SK-N-SH (cell line): Measurements from ENCODE around the gene HBG2. TPM values are rescaled to one million over a fixed set of nuclear protein-coding genes. Genes with fewer than 3 reads are reported as not detected.

ENCODE experiments used
- CTCF ChIA-PET: fragments of 300-600, 350-600 bp; formaldehyde crosslinking; extraction: SDS; loops from one replicate; lab custom pipeline; 2021; lab: Yijun Ruan, JAX
- POLR2A ChIA-PET: fragments of 350-600 bp; sonication (Branson Sonifier 250); formaldehyde crosslinking; extraction: SDS; loops from one replicate; lab custom pipeline; 2020; ENCODE audit warnings: antibody characterized with exemption, inconsistent platforms; lab: Yijun Ruan, JAX
- DNase-seq: peaks from one replicate; pipeline ENCODE4 v3.0.0; 2012
- H2AFZ ChIP-seq: fragments of 200-600 bp; sonication (generic); 2 replicates; pipeline ENCODE4 v1.8.1; 2016; ENCODE audit warnings: antibody characterized with exemption, mild to moderate bottlenecking, low read depth
- H3F3A ChIP-seq: fragments of 200-600 bp; sonication (generic); replicated peaks from 2 replicates; pipeline ENCODE3; 2016; ENCODE audit warnings: antibody characterized with exemption, mild to moderate bottlenecking; ENCODE audit not compliant: insufficient read depth
- H3K27ac ChIP-seq, 2 experiments: fragments of 200-500 bp in 1 of 2; fragments of 200-600 bp in 1 of 2; sonication (Bioruptor generic) in 1 of 2; sonication (generic), shearing (Covaris generic) in 1 of 2; 2 replicates each; pipeline versions ENCODE4 v1.5.1 to v1.6.1; 2014 to 2016; ENCODE audit warnings: low read depth in 2 of 2, inconsistent platforms in 1 of 2, low read length in 1 of 2, mild to moderate bottlenecking in 1 of 2, mixed read lengths in 1 of 2
- H3K27me3 ChIP-seq: fragments of 200-600 bp; sonication (generic), shearing (Covaris generic); 2 replicates; pipeline ENCODE4 v1.6.1; 2016; ENCODE audit warnings: mixed run types; ENCODE audit not compliant: insufficient read depth
- H3K36me3 ChIP-seq, 2 experiments: fragments of 200-500 bp in 1 of 2; fragments of 200-600 bp in 1 of 2; sonication (Bioruptor generic) in 1 of 2; sonication (generic) in 1 of 2; replicated peaks in 1 of 2; 2 replicates each; pipeline versions ENCODE3 to v1.5.1; 2014 to 2016; ENCODE audit warnings: low read length in 1 of 2, mild to moderate bottlenecking in 1 of 2; ENCODE audit not compliant: insufficient read depth in 2 of 2, control insufficient read depth in 1 of 2
- H3K4me1 ChIP-seq, 2 experiments: fragments of 200-500 bp in 1 of 2; fragments of 200-600 bp in 1 of 2; sonication (Bioruptor generic) in 1 of 2; sonication (generic), shearing (Covaris generic) in 1 of 2; 2 replicates each; pipeline versions ENCODE4 v1.5.1 to v1.6.1; 2014 to 2016; ENCODE audit warnings: low read depth in 1 of 2, low read length in 1 of 2, mixed run types in 1 of 2; ENCODE audit not compliant: insufficient read depth in 2 of 2, control insufficient read depth in 1 of 2
- H3K4me2 ChIP-seq: fragments of 200-600 bp; sonication (generic), shearing (Covaris generic); 2 replicates; pipeline ENCODE4 v1.6.1; 2017; ENCODE audit warnings: mixed run types
- H3K4me3 ChIP-seq, 2 experiments: fragments of 200-500 bp in 1 of 2; fragments of 200-600 bp in 1 of 2; sonication (Bioruptor generic) in 1 of 2; sonication (generic), shearing (Covaris generic) in 1 of 2; 2 replicates each; pipeline versions ENCODE4 v1.5.1 to v1.8.1; 2014 to 2016; ENCODE audit warnings: low read depth in 2 of 2, inconsistent platforms in 1 of 2, low read length in 1 of 2, mild to moderate bottlenecking in 1 of 2, mixed read lengths in 1 of 2, moderate library complexity in 1 of 2
- H3K79me2 ChIP-seq: fragments of 200-600 bp; sonication (generic); 2 replicates; pipeline ENCODE4 v1.8.1; 2017; ENCODE audit warnings: mild to moderate bottlenecking; ENCODE audit not compliant: insufficient read depth
- H3K9ac ChIP-seq: fragments of 200-600 bp; sonication (generic); 2 replicates; pipeline ENCODE4 v1.6.1; 2017; ENCODE audit warnings: mixed run types
- H3K9me2 ChIP-seq: fragments of 200-600 bp; sonication (generic); 2 replicates; pipeline ENCODE4 v1.6.1; 2017; ENCODE audit warnings: mixed run types
- H3K9me3 ChIP-seq: fragments of 200-600 bp; sonication (generic); 2 replicates; pipeline ENCODE4 v1.6.1; 2017; ENCODE audit warnings: mixed run types, mild to moderate bottlenecking, moderate library complexity
- H4K20me1 ChIP-seq: fragments of 200-600 bp; sonication (generic); 2 replicates; pipeline ENCODE4 v1.6.1; 2017; ENCODE audit warnings: mild to moderate bottlenecking, mixed run types; ENCODE audit not compliant: insufficient read depth
- EP300 ChIP-seq, 2 experiments: IDR thresholded peaks; 2 replicates each; pipeline versions ENCODE4 v1.4.0 to v1.6.1; 2012; ENCODE audit warnings: borderline replicate concordance in 1 of 2, low read depth in 1 of 2, low read length in 1 of 2
- EZH2phosphoT487 ChIP-seq: fragments of 200-600 bp; sonication (generic); IDR thresholded peaks from 2 replicates; pipeline ENCODE4 v1.6.1; 2017; ENCODE audit warnings: low read depth, mixed run types, mild to moderate bottlenecking, antibody characterized with exemption, moderate library complexity, borderline replicate concordance
- FOXJ3 ChIP-seq: sonication (generic); formaldehyde crosslinking; IDR thresholded peaks from 2 replicates; pipeline ENCODE4 v1.5.1; 2020; ENCODE audit warnings: mild to moderate bottlenecking, missing genetic modification reagents
- MEF2A ChIP-seq: IDR thresholded peaks from 2 replicates; pipeline ENCODE4 v1.4.0; 2012; ENCODE audit warnings: low read depth, borderline replicate concordance
- MXI1 ChIP-seq: IDR thresholded peaks from 2 replicates; pipeline ENCODE4 v1.6.1; 2012; ENCODE audit warnings: mild to moderate bottlenecking, low read depth, low read length, improper control_type of control experiment
- NFIC ChIP-seq: IDR thresholded peaks from 2 replicates; pipeline ENCODE4 v1.4.0; 2012; ENCODE audit warnings: borderline replicate concordance
- NRF1 ChIP-seq: IDR thresholded peaks from 2 replicates; pipeline ENCODE4 v1.6.1; 2012; ENCODE audit warnings: low read depth, mild to moderate bottlenecking, low read length
- RCOR1 ChIP-seq: fragments of 150-350 bp; IDR thresholded peaks from 2 replicates; pipeline ENCODE4 v1.6.1; 2017; ENCODE audit warnings: antibody characterized with exemption, low read length
- RFX5 ChIP-seq: IDR thresholded peaks from 2 replicates; pipeline ENCODE4 v1.6.1; 2012; ENCODE audit warnings: mild to moderate bottlenecking, improper control_type of control experiment, low read length
- YY1 ChIP-seq: IDR thresholded peaks from 2 replicates; pipeline ENCODE4 v1.4.0; 2012; ENCODE audit warnings: low read depth, mild to moderate bottlenecking
- polyA plus RNA-seq, 3 experiments: library from polyadenylated mRNA; depleted of rRNA; stranded (reverse); fragments of >200 nt; gene quantifications; 2 replicates each; pipeline ENCODE4 v1.2.3, GENCODE V29; 2012
- TF ChIP-seq, protein P1 (sequence below): fragments of 150-350 bp; IDR thresholded peaks from 2 replicates; pipeline ENCODE4 v1.6.1; 2017; ENCODE audit warnings: antibody characterized with exemption, low read length, low read depth, borderline replicate concordance
- TF ChIP-seq, protein P2 (sequence below): IDR thresholded peaks from 2 replicates; pipeline ENCODE4; 2012
- TF ChIP-seq, protein P3 (sequence below): IDR thresholded peaks from 2 replicates; pipeline ENCODE4 v1.6.1; 2012; ENCODE audit warnings: mild to moderate bottlenecking, low read depth, low read length, moderate library complexity
- TF ChIP-seq, protein P4 (sequence below): fragments of 200-600 bp; sonication (generic); IDR thresholded peaks from 2 replicates; pipeline ENCODE4 v1.6.1; 2017; ENCODE audit warnings: antibody characterized with exemption, mild to moderate bottlenecking, moderate library complexity
- TF ChIP-seq, protein P5 (sequence below): fragments of 150-350 bp; IDR thresholded peaks from 2 replicates; pipeline ENCODE4 v1.6.1; 2016; ENCODE audit warnings: mild to moderate bottlenecking, low read depth, low read length
- TF ChIP-seq, protein P6 (sequence below): IDR thresholded peaks from 2 replicates; pipeline ENCODE4 v1.4.0; 2012; ENCODE audit warnings: low read depth, borderline replicate concordance

HBG2 gene
- polyA plus RNA-seq, 1 of the 3 experiments (the other 2 are of a cell fraction) = 0.33 TPM

DNA sequence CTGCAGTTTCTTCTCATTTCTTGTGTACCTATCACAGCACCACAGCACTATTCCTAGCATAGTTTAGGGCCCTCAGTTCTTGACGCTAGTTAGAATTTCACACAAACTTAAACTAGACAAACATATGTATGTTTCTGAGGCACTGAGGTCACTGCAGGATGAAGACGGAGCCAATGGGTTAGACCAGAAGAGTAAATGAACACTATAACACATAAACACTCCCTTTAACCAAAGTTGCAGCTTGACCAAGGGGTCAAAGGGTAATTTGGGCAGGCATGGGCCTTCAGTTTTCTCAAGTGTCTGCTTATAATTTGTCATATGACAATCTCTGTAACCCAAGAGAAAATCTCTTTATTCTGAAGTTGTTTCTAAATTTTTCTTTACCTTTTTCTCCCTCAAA lies 28.0 kb upstream of the HBG2 start (continued):
- TF ChIP-seq, protein P1, sequence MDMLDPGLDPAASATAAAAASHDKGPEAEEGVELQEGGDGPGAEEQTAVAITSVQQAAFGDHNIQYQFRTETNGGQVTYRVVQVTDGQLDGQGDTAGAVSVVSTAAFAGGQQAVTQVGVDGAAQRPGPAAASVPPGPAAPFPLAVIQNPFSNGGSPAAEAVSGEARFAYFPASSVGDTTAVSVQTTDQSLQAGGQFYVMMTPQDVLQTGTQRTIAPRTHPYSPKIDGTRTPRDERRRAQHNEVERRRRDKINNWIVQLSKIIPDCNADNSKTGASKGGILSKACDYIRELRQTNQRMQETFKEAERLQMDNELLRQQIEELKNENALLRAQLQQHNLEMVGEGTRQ = no peak
- TF ChIP-seq, protein P2, sequence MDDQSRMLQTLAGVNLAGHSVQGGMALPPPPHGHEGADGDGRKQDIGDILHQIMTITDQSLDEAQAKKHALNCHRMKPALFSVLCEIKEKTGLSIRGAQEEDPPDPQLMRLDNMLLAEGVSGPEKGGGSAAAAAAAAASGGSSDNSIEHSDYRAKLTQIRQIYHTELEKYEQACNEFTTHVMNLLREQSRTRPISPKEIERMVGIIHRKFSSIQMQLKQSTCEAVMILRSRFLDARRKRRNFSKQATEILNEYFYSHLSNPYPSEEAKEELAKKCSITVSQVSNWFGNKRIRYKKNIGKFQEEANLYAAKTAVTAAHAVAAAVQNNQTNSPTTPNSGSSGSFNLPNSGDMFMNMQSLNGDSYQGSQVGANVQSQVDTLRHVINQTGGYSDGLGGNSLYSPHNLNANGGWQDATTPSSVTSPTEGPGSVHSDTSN = no peak
- no peak for TF ChIP-seq NRF1
- TF ChIP-seq FOXJ3 (CRISPR knock-in tag) = no peak

DNA sequence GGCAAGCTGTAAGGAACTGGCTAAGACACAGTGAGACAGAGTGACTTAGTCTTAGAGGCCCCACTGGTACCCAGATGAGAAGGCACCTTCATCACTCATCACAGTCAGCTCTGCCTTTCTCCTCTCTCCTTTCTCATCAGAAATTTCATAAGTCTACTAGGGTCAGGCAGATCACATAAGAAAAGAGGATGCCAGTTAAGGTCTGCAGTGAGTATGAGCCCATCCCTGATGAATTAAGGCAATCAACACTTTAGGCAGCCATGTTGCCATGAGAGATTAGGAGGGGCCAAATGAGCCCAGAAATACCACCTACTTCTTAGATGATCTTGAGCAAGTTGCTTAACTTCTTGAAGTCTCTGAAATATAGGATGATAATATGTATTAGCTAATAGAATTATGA lies 27.0 kb upstream of the HBG2 start:
- CTCF ChIA-PET = no interaction called here
- no peak overlapping the region for H2AFZ ChIP-seq

More for the DNA sequence above, 27.0 kb upstream of the HBG2 start:
- no peak for DNase-seq
- Histone ChIP-seq H3K27ac (no peak overlapping the region), H3K9ac (no peak overlapping the region), H4K20me1 (no peaks in the 10 kb centered on the region), H3K4me3 (no peak overlapping the region), H3K9me3 (no peaks in the 10 kb centered on the region), H3K9me2 (no peaks in the 10 kb centered on the region), H3F3A (no peaks in the 10 kb centered on the region), H3K79me2 (no peaks in the 10 kb centered on the region), H3K36me3 (no peaks in the 10 kb centered on the region), H3K4me1 (no peaks in the 10 kb centered on the region), H3K27me3 (no peaks in the 10 kb centered on the region), H3K4me2 (no peak overlapping the region)
- TF ChIP-seq EZH2phosphoT487 (no peak), EP300 (IDR thresholded peaks at IDR 0.05; ENCODE audit: borderline replicate concordance in 1 of 2, low read depth in 1 of 2, low read length in 1 of 2) (no peak), MXI1 (no peak), MEF2A (no peak), RFX5 (no peak), NRF1 (no peak), YY1 (no peak), NFIC (no peak), RCOR1 (no peak)
- TF ChIP-seq, protein P3, sequence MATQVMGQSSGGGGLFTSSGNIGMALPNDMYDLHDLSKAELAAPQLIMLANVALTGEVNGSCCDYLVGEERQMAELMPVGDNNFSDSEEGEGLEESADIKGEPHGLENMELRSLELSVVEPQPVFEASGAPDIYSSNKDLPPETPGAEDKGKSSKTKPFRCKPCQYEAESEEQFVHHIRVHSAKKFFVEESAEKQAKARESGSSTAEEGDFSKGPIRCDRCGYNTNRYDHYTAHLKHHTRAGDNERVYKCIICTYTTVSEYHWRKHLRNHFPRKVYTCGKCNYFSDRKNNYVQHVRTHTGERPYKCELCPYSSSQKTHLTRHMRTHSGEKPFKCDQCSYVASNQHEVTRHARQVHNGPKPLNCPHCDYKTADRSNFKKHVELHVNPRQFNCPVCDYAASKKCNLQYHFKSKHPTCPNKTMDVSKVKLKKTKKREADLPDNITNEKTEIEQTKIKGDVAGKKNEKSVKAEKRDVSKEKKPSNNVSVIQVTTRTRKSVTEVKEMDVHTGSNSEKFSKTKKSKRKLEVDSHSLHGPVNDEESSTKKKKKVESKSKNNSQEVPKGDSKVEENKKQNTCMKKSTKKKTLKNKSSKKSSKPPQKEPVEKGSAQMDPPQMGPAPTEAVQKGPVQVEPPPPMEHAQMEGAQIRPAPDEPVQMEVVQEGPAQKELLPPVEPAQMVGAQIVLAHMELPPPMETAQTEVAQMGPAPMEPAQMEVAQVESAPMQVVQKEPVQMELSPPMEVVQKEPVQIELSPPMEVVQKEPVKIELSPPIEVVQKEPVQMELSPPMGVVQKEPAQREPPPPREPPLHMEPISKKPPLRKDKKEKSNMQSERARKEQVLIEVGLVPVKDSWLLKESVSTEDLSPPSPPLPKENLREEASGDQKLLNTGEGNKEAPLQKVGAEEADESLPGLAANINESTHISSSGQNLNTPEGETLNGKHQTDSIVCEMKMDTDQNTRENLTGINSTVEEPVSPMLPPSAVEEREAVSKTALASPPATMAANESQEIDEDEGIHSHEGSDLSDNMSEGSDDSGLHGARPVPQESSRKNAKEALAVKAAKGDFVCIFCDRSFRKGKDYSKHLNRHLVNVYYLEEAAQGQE = no peak
- TF ChIP-seq, protein P2 = no peak
- TF ChIP-seq, protein P4, sequence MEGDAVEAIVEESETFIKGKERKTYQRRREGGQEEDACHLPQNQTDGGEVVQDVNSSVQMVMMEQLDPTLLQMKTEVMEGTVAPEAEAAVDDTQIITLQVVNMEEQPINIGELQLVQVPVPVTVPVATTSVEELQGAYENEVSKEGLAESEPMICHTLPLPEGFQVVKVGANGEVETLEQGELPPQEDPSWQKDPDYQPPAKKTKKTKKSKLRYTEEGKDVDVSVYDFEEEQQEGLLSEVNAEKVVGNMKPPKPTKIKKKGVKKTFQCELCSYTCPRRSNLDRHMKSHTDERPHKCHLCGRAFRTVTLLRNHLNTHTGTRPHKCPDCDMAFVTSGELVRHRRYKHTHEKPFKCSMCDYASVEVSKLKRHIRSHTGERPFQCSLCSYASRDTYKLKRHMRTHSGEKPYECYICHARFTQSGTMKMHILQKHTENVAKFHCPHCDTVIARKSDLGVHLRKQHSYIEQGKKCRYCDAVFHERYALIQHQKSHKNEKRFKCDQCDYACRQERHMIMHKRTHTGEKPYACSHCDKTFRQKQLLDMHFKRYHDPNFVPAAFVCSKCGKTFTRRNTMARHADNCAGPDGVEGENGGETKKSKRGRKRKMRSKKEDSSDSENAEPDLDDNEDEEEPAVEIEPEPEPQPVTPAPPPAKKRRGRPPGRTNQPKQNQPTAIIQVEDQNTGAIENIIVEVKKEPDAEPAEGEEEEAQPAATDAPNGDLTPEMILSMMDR = no peak
- TF ChIP-seq, protein P5, sequence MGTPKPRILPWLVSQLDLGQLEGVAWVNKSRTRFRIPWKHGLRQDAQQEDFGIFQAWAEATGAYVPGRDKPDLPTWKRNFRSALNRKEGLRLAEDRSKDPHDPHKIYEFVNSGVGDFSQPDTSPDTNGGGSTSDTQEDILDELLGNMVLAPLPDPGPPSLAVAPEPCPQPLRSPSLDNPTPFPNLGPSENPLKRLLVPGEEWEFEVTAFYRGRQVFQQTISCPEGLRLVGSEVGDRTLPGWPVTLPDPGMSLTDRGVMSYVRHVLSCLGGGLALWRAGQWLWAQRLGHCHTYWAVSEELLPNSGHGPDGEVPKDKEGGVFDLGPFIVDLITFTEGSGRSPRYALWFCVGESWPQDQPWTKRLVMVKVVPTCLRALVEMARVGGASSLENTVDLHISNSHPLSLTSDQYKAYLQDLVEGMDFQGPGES = no peak
- TF ChIP-seq, protein P6, sequence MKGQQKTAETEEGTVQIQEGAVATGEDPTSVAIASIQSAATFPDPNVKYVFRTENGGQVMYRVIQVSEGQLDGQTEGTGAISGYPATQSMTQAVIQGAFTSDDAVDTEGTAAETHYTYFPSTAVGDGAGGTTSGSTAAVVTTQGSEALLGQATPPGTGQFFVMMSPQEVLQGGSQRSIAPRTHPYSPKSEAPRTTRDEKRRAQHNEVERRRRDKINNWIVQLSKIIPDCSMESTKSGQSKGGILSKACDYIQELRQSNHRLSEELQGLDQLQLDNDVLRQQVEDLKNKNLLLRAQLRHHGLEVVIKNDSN = no peak
- POLR2A ChIA-PET = no interaction called here
